GM12878 (cell line): ENCODE measurements around the gene HSPB7. TPM values are rescaled to one million over a fixed set of nuclear protein-coding genes. Genes with fewer than 3 reads are reported as not detected.

ENCODE experiments used
- ATAC-seq: fragments of 200-7000 bp; cut with Tn5 transposase; 3 replicates; pipeline ENCODE4 v1.9.1; 2020; ENCODE audit warnings: mild to moderate bottlenecking, moderate library complexity
- BruUV-seq: library from RNA; stranded (reverse); fragments of 400-500 nt; replicated peaks from 2 replicates; lab custom pipeline; 2021; lab: Mats Ljungman, UMichigan
- CTCF ChIA-PET: fragments of 300-600 bp; sonication (Branson Sonifier 250); formaldehyde crosslinking; extraction: SDS; loops from one replicate; lab custom pipeline; 2021; ENCODE audit warnings: inconsistent platforms; lab: Yijun Ruan, JAX
- POLR2A ChIA-PET: fragments of 350-600 bp; formaldehyde crosslinking; extraction: SDS; loops from one replicate; lab custom pipeline; 2021; ENCODE audit warnings: inconsistent platforms; lab: Charles Lee
- RAD21 ChIA-PET: fragments of 300-600 bp; sonication (Branson Sonifier 250); formaldehyde crosslinking; loops from one replicate; lab custom pipeline; 2023; ENCODE audit warnings: antibody characterized with exemption; ENCODE audit not compliant: unreplicated experiment; lab: Charles Lee
- SMC1A ChIA-PET: fragments of 300-600 bp; sonication (Branson Sonifier 250); formaldehyde crosslinking; loops from one replicate; lab custom pipeline; 2023; ENCODE audit not compliant: unreplicated experiment, uncharacterized antibody; lab: Charles Lee
- DNase-seq: peaks from one replicate; pipeline ENCODE4 v3.0.0-alpha.2; 2011; ENCODE audit warnings: low read depth, low spot score
- FAIRE-seq: peaks from 3 replicates; lab custom pipeline; 2011; peaks lifted over from hg19 to GRCh38; lab: Jason Lieb, UNC
- H2AFZ ChIP-seq: 2 replicates; pipeline ENCODE4 v1.6.0; 2011; ENCODE audit warnings: low read depth, low read length, control low read depth; ENCODE audit not compliant: control insufficient read depth
- H3K27ac ChIP-seq: 2 replicates; pipeline ENCODE4 v1.5.1; 2011; ENCODE audit warnings: control low read depth; ENCODE audit not compliant: control insufficient read depth, insufficient read depth
- H3K27me3 ChIP-seq, 2 experiments: replicated peaks in 1 of 2; 2 replicates each; pipeline versions ENCODE4 v1.6.0 to v1.6.1; 2011; ENCODE audit warnings: low read length in 1 of 2; ENCODE audit not compliant: control insufficient read depth in 2 of 2, insufficient read depth in 2 of 2
- H3K36me3 ChIP-seq, 2 experiments: 2 replicates each; pipeline ENCODE4 v1.5.1; 2011; ENCODE audit warnings: low read length in 1 of 2; ENCODE audit not compliant: control insufficient read depth in 2 of 2, insufficient read depth in 2 of 2
- H3K4me1 ChIP-seq: 2 replicates; pipeline ENCODE4 v1.6.1; 2011; ENCODE audit warnings: mild to moderate bottlenecking, low read length, moderate library complexity, mixed read lengths; ENCODE audit not compliant: control insufficient read depth, insufficient read depth
- H3K4me2 ChIP-seq: 2 replicates; pipeline ENCODE4 v1.6.0; 2011; ENCODE audit warnings: control low read depth; ENCODE audit not compliant: control insufficient read depth, insufficient read depth
- H3K4me3 ChIP-seq: fragments of 200-600 bp; sonication (generic); 2 replicates; pipeline ENCODE4 v1.5.1; 2016
- H3K79me2 ChIP-seq: 2 replicates; pipeline ENCODE4 v1.6.0; 2011; ENCODE audit warnings: low read length; ENCODE audit not compliant: control insufficient read depth, insufficient read depth
- H3K9ac ChIP-seq: 2 replicates; pipeline ENCODE4 v1.8.0; 2011; ENCODE audit warnings: low read length, control low read depth, mixed read lengths; ENCODE audit not compliant: control insufficient read depth, insufficient read depth
- H3K9me3 ChIP-seq: replicated peaks from 3 replicates; pipeline ENCODE4 v1.5.1; 2011; ENCODE audit warnings: mild to moderate bottlenecking, low read length; ENCODE audit not compliant: control insufficient read depth, insufficient read depth
- H4K20me1 ChIP-seq: 2 replicates; pipeline ENCODE4 v1.6.0; 2011; ENCODE audit not compliant: control insufficient read depth, insufficient read depth
- ATF7 ChIP-seq: fragments of 450-650 bp; IDR thresholded peaks from 2 replicates; pipeline ENCODE4 v1.6.1; 2016; ENCODE audit warnings: low read depth, mild to moderate bottlenecking
- CBX5 ChIP-seq: sonication (generic); IDR thresholded peaks from 2 replicates; pipeline ENCODE4 v1.6.1; 2016; ENCODE audit warnings: low read depth, moderate library complexity, mild to moderate bottlenecking, inconsistent platforms
- CEBPZ ChIP-seq: fragments of 150-350 bp; IDR thresholded peaks from 2 replicates; pipeline ENCODE4 v1.6.1; 2016; ENCODE audit warnings: low read depth, low read length
- GABPA ChIP-seq: IDR thresholded peaks from 2 replicates; pipeline ENCODE4 v1.6.1; 2014; ENCODE audit warnings: antibody characterized with exemption, low read depth, mild to moderate bottlenecking, inconsistent platforms
- YBX1 ChIP-seq: fragments of 450-650 bp; IDR thresholded peaks from 2 replicates; pipeline ENCODE4 v1.6.1; 2016; ENCODE audit warnings: antibody characterized with exemption
- ZNF592 ChIP-seq: fragments of 450-650 bp; IDR thresholded peaks from 2 replicates; pipeline ENCODE4 v1.6.1; 2017; ENCODE audit warnings: mild to moderate bottlenecking, moderate library complexity
- whole genome bisulfite sequencing: methylation state at CpG from one replicate; pipeline ENCODE4 v1.1.6; 2016; ENCODE audit warnings: low lambda C conversion rate; ENCODE audit not compliant: insufficient replicate concordance, insufficient coverage; ENCODE audit errors: missing lambda C conversion rate; 5-methylcytosine and 5-hydroxymethylcytosine counted together
- in situ Hi-C: fragments of 300-500 bp; cut with MboI; formaldehyde crosslinking; loops from 9 replicates; pipeline ENCODE4 v1.14.3; 2018; ENCODE audit warnings: mixed read lengths
- intact Hi-C: fragments of 100-400 bp; cut with micrococcal nuclease; formaldehyde crosslinking; loops from one replicate; pipeline ENCODE4 v1.14.2; 2022; ENCODE audit not compliant: unreplicated experiment
- polyA plus RNA-seq, 11 experiments: library from polyadenylated mRNA; depleted of rRNA in 4 of 11; unstranded in 6 of 11; stranded (reverse) in 5 of 11; fragments of >200 nt; fragmentation: Nextera tagmentation in 4 of 11; fragmentation: Illumina TruSeq in 1 of 11; extraction: Ambion mirVana in 4 of 11; extraction: Trizol in 1 of 11; gene quantifications; 1 replicate in 1 of 11; 2 replicates in 10 of 11; pipeline versions ENCODE4 v1.2.1 to v1.2.3, GENCODE V29; 2011 to 2016; ENCODE audit warnings: inconsistent platforms in 2 of 11, missing spikeins in 2 of 11, low read depth in 1 of 11
- total RNA-seq, 4 experiments: library from RNA; depleted of rRNA in 3 of 4; stranded (reverse); fragments of >200 nt in 3 of 4; fragmentation: Illumina TruSeq in 1 of 4; extraction: Trizol in 1 of 4; gene quantifications; 2 replicates each; pipeline versions ENCODE4 v1.2.1 to v1.2.3, GENCODE V29; 2013 to 2021

Gene HSPB7
- total and polyA plus RNA-seq, 10 of the 15 experiments (the other 5 are each of a cell fraction or from before 2014, with no cell fraction given) = 0.34 TPM; not detected in 9

GRCh38 chr1:16020325-16020724, 2.5 kb upstream of the HSPB7 start:
- 18% methylated on average over 6 of the region's 6 CpGs for WGBS
- ChIA-PET SMC1A (interaction anchor here (0.6 kb wide), 1 partner anchor 13 kb away, joined by 3 read pairs; no protein-coding TSS in a partner anchor), RAD21 (interaction anchor here (1.4 kb wide), 1 partner anchor 11 kb away, joined by 3 read pairs; no protein-coding TSS in a partner anchor), POLR2A (no interaction called here), CTCF (interaction anchor here (6.4 kb wide), 1 partner anchor 12 kb away, joined by 36 read pairs; no protein-coding TSS in a partner anchor)
- H3K79me2 ChIP-seq = no peaks in the 10 kb centered on the region
- in situ Hi-C loops = no loop called here
- peaks cover 8% of the 10 kb centered on the region for H3K4me1 ChIP-seq
- H3K27me3 ChIP-seq = peaks cover 0 to 2% of the 10 kb centered on the region in 2 experiments; a peak in 2 of 4 replicates
- TF ChIP-seq YBX1 (no peak), ZNF592 (no peak), GABPA (no peak), ATF7 (no peak), CEBPZ (no peak), CBX5 (no peak)
- H3K4me3 ChIP-seq = no peak overlapping the region
- BruUV-seq = no TSS peak
- no peak overlapping the region for H3K4me2 ChIP-seq
- FAIRE-seq (no peak), DNase-seq (no peak), ATAC-seq (no peak)
- no peaks in the 10 kb centered on the region for H4K20me1 ChIP-seq
- H3K27ac ChIP-seq = no peak overlapping the region
- H3K9ac ChIP-seq = no peak overlapping the region
- intact Hi-C loops = no loop called here
- H2AFZ ChIP-seq = no peak overlapping the region
- no peaks in the 10 kb centered on the region for H3K36me3 ChIP-seq
- H3K9me3 ChIP-seq = no peaks in the 10 kb centered on the region
